K562 (cell line): ENCODE data around the gene ALOXE3. TPM values are rescaled to one million over a fixed set of nuclear protein-coding genes. Genes with fewer than 3 reads are reported as not detected.

ENCODE experiments used
- BRD9 ChIP-seq: fragments of 450-650 bp; IDR thresholded peaks from 2 replicates; pipeline ENCODE4 v1.6.1; 2018; ENCODE audit warnings: low read depth; ENCODE audit not compliant: partially characterized antibody
- GATAD2B ChIP-seq: fragments of 450-650 bp; IDR thresholded peaks from 2 replicates; pipeline ENCODE4 v1.6.1; 2017; ENCODE audit warnings: mild to moderate bottlenecking, borderline replicate concordance
- KDM1A ChIP-seq, 2 experiments: fragments of 450-650 bp; IDR thresholded peaks; 2 replicates each; pipeline ENCODE4 v1.6.1; 2016; ENCODE audit warnings: mild to moderate bottlenecking in 2 of 2
- MAZ ChIP-seq, 2 experiments: fragments of 450-650 bp in 1 of 2; sonication (generic) in 1 of 2; formaldehyde crosslinking; IDR thresholded peaks in 1 of 2; conservative IDR thresholded peaks in 1 of 2; 2 replicates each; pipeline versions ENCODE4 v1.4.0 to v1.5.0; 2020; ENCODE audit warnings: mild to moderate bottlenecking in 1 of 2, missing genetic modification reagents in 1 of 2
- SOX6 ChIP-seq: fragments of 450-650 bp; IDR thresholded peaks from 2 replicates; pipeline ENCODE4 v1.6.1; 2014; ENCODE audit warnings: mild to moderate bottlenecking
- STAG1 ChIP-seq: sonication (generic); formaldehyde crosslinking; IDR thresholded peaks from 2 replicates; pipeline ENCODE4 v1.5.0; 2020; ENCODE audit warnings: missing genetic modification reagents, borderline replicate concordance
- ZBTB40 ChIP-seq, 2 experiments: fragments of 450-650 bp in 1 of 2; sonication (generic) in 1 of 2; formaldehyde crosslinking in 1 of 2; IDR thresholded peaks; 2 replicates each; pipeline versions ENCODE4 v1.7.1 to v1.9.0; 2016 to 2022; ENCODE audit warnings: inconsistent platforms in 1 of 2, mild to moderate bottlenecking in 1 of 2, missing genetic modification reagents in 1 of 2
- ZKSCAN3 ChIP-seq: fragments of 250-450 bp; sonication (Bioruptor Pico); IDR thresholded peaks from 2 replicates; pipeline ENCODE4 v1.4.0; 2020
- ZNF384 ChIP-seq: IDR thresholded peaks from 2 replicates; pipeline ENCODE4 v1.6.1; 2012; ENCODE audit warnings: low read depth, low read length, improper control_type of control experiment
- ZNF583 ChIP-seq: fragments of 250-450 bp; sonication (Bioruptor Pico); IDR thresholded peaks from 2 replicates; pipeline ENCODE4 v1.4.0; 2020
- polyA plus RNA-seq, 8 experiments: library from polyadenylated mRNA; depleted of rRNA in 4 of 8; stranded (reverse) in 5 of 8; unstranded in 3 of 8; fragments of >200 nt; fragmentation: Nextera tagmentation in 2 of 8; fragmentation: Illumina TruSeq in 1 of 8; extraction: Ambion mirVana in 2 of 8; extraction: Trizol in 1 of 8; gene quantifications; 2 replicates each; pipeline versions ENCODE4 v1.2.1 to v1.2.3, GENCODE V29; 2011 to 2014; ENCODE audit warnings: inconsistent platforms in 1 of 8, missing spikeins in 1 of 8
- total RNA-seq, 7 experiments: library from RNA; depleted of rRNA in 6 of 7; stranded (reverse); fragments of >200 nt in 6 of 7; fragmentation: Illumina TruSeq in 2 of 7; extraction: Trizol in 2 of 7; gene quantifications; 2 replicates each; pipeline versions ENCODE4 v1.2.1 to v1.2.3, GENCODE V29; 2011 to 2021; ENCODE audit warnings: low replicate concordance in 1 of 7
- TF ChIP-seq, protein P1 (sequence below): conservative IDR thresholded peaks from 2 replicates; pipeline ENCODE4 v1.6.1; 2011; ENCODE audit warnings: low read depth, mild to moderate bottlenecking, low read length; ENCODE audit not compliant: control insufficient read depth
- TF ChIP-seq, protein P2 (sequence below), 2 experiments: fragments of 450-650 bp in 1 of 2; IDR thresholded peaks; 2 replicates each; pipeline ENCODE4 v1.6.1; 2011 to 2017; ENCODE audit warnings: low read depth in 2 of 2, antibody characterized with exemption in 1 of 2, borderline replicate concordance in 1 of 2, low read length in 1 of 2, mild to moderate bottlenecking in 1 of 2, mixed read lengths in 1 of 2; ENCODE audit not compliant: control insufficient read depth in 1 of 2

ALOXE3 gene
- total and polyA plus RNA-seq, 9 of the 15 experiments (the other 6 are each of a cell fraction or from before 2014, with no cell fraction given), result 0.04 TPM; not detected in 8

DNA sequence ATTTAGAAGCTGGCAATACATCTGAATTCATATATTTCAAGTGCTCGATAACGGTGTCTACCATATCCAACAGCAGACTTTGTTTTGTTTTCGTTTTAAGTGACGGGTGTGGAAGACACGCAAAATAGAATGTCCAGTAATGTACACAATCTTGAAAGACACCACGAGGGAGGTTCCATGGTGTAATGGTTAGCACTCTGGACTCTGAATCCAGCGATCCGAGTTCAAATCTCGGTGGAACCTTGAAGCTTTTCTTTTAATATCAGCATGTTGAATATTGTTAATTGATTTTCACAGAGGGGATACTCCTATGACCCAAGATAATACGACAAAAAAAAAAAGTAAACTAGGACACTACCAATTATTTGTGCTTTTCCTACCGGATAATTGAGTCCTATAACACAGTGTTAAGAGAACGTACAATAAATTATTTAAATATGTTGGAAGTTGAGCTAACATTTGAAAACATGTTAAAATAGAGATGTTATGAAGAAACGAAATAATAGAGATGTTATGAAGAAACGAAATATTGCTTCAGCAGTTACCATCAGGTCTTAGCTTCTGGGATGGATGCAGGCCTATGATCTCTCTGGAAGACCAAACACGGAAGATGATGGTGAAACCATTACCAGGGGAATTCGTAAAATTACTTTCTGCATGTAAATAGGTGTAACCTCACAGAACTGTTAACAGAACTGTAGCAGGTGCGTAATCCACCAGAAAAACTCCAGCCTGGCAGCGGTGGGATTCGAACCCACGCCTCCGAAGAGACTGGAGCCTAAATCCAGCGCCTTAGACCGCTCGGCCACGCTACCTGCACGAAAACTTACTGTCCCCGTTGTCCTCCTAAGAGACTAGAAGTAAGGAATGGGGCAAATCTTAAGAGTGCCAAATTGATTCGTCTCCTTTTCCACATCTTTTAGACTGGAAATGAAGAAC, 1.5 kb upstream of the ALOXE3 start (continued):
- TF ChIP-seq, protein P1, sequence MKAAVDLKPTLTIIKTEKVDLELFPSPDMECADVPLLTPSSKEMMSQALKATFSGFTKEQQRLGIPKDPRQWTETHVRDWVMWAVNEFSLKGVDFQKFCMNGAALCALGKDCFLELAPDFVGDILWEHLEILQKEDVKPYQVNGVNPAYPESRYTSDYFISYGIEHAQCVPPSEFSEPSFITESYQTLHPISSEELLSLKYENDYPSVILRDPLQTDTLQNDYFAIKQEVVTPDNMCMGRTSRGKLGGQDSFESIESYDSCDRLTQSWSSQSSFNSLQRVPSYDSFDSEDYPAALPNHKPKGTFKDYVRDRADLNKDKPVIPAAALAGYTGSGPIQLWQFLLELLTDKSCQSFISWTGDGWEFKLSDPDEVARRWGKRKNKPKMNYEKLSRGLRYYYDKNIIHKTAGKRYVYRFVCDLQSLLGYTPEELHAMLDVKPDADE, result peak; percentile 94
- TF ChIP-seq STAG1 (no peak), SOX6 (peak; percentile 55; the same call in 1 of the 2 replicates), ZKSCAN3 (CRISPR knock-in tag) (no peak), ZNF583 (CRISPR knock-in tag) (no peak), KDM1A (IDR thresholded peaks at IDR 0.05) (peak in 1 of 2 experiments; percentile 9; a peak in 1 of 4 replicates), MAZ (CRISPR knock-in tag; conservative IDR thresholded peaks at IDR 0.05 in 1 of 2, IDR thresholded peaks at IDR 0.05 in 1 of 2) (peak; percentile 64 to 92), GATAD2B (peak; percentile 67), ZBTB40 (IDR thresholded peaks at IDR 0.05) (peak; percentile 80), ZBTB40 (CRISPR knock-in tag; IDR thresholded peaks at IDR 0.05) (no peak), BRD9 (peak; percentile 94), ZNF384 (0 out of 2 replicates have a peak, but pooled peaks have one; percentile 16)
- TF ChIP-seq, protein P2, sequence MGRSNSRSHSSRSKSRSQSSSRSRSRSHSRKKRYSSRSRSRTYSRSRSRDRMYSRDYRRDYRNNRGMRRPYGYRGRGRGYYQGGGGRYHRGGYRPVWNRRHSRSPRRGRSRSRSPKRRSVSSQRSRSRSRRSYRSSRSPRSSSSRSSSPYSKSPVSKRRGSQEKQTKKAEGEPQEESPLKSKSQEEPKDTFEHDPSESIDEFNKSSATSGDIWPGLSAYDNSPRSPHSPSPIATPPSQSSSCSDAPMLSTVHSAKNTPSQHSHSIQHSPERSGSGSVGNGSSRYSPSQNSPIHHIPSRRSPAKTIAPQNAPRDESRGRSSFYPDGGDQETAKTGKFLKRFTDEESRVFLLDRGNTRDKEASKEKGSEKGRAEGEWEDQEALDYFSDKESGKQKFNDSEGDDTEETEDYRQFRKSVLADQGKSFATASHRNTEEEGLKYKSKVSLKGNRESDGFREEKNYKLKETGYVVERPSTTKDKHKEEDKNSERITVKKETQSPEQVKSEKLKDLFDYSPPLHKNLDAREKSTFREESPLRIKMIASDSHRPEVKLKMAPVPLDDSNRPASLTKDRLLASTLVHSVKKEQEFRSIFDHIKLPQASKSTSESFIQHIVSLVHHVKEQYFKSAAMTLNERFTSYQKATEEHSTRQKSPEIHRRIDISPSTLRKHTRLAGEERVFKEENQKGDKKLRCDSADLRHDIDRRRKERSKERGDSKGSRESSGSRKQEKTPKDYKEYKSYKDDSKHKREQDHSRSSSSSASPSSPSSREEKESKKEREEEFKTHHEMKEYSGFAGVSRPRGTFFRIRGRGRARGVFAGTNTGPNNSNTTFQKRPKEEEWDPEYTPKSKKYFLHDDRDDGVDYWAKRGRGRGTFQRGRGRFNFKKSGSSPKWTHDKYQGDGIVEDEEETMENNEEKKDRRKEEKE (IDR thresholded peaks at IDR 0.05; ENCODE audit: borderline replicate concordance in 1 of 2, control insufficient read depth in 1 of 2, low read depth in 2 of 2, low read length in 1 of 2), result 0 out of 4 replicates have a peak, but pooled peaks of 1 of the 2 experiments have one; percentile 34
